Upper lobe of left lung (tissue), 6 donors: ENCODE measurements around the gene TP53AIP1. TPM values are rescaled to one million over a fixed set of nuclear protein-coding genes. Genes with fewer than 3 reads are reported as not detected.

Experiments used
- ATAC-seq, 2 donors: fragments of 200-7000 bp; cut with Tn5 transposase; one replicate each; pipeline ENCODE4 v1.9.1; 2022; ENCODE audit warnings: mild to moderate bottlenecking in 2 of 2, moderate library complexity in 2 of 2; ENCODE audit not compliant: low FRiP score in 2 of 2
- DNase-seq, 2 donors: peaks; one replicate each; pipeline ENCODE4 v3.0.0-alpha.2; 2019 to 2020
- H3K27ac ChIP-seq, 4 donors: fragments of 200-600 bp; sonication (generic); one replicate each; pipeline ENCODE4 v1.5.1; 2016 to 2019
- H3K27me3 ChIP-seq, 4 donors: fragments of 200-600 bp; sonication (generic); one replicate each; pipeline ENCODE4 v1.5.1; 2017 to 2019
- H3K36me3 ChIP-seq, 4 donors: fragments of 200-600 bp; sonication (generic); one replicate each; pipeline ENCODE4 v1.5.1; 2016 to 2019
- H3K4me1 ChIP-seq, 4 donors: fragments of 200-600 bp; sonication (generic); one replicate each; pipeline ENCODE4 v1.5.1; 2018 to 2019
- H3K4me3 ChIP-seq, 4 donors: fragments of 200-600 bp; sonication (generic); one replicate each; pipeline ENCODE4 v1.5.1; 2017 to 2019; ENCODE audit warnings: mild to moderate bottlenecking in 2 of 4, moderate library complexity in 1 of 4
- H3K9me3 ChIP-seq, 4 donors: fragments of 200-600 bp; sonication (generic); one replicate each; pipeline ENCODE4 v1.5.1; 2018 to 2019
- CTCF ChIP-seq, 6 experiments: fragments of 450-650 bp in 4 of 6; fragments of 200-600 bp in 2 of 6; sonication (generic) in 2 of 6; IDR thresholded peaks; one replicate each; pipeline ENCODE4 v1.5.1; 2016 to 2019; ENCODE audit warnings: antibody characterized with exemption in 6 of 6
- EP300 ChIP-seq, 4 donors: sonication (generic); formaldehyde crosslinking; IDR thresholded peaks; one replicate each; pipeline ENCODE4 v1.5.1; 2017; ENCODE audit warnings: antibody characterized with exemption in 4 of 4, control low read depth in 2 of 4
- POLR2A ChIP-seq, 4 donors: fragments of 450-650 bp; IDR thresholded peaks; one replicate each; pipeline ENCODE4 v1.5.1; 2016 to 2017; ENCODE audit warnings: antibody characterized with exemption in 4 of 4, mild to moderate bottlenecking in 2 of 4
- POLR2AphosphoS5 ChIP-seq, 2 donors: sonication (generic); formaldehyde crosslinking; IDR thresholded peaks; one replicate each; pipeline ENCODE4 v1.5.1; 2017; ENCODE audit warnings: antibody characterized with exemption in 2 of 2
- WGBS, 2 donors: methylation state at CpG; one replicate each; pipeline ENCODE4 v1.1.5; 2017 to 2018; 5-methylcytosine and 5-hydroxymethylcytosine counted together
- total RNA-seq, 6 donors: library from RNA; depleted of rRNA in 4 of 6; stranded (reverse); fragments of >200 nt in 4 of 6; gene quantifications; one replicate each; pipeline versions ENCODE4 v1.1.0 to v1.2.1, GENCODE V29; 2016 to 2021
- donor health status: DM: no; HTN: no; CAD: no; lungs with moderate emphysema.
- donor health status: DM: no; HTN: yes; CAD: no; lungs with severe emphysema.

TP53AIP1 gene
- total RNA-seq, 6 donors from 2014 or later: 0.89 TPM; not detected in 5

GRCh38 chr11:128897826-128898225 lies 44.8 kb downstream of the TP53AIP1 start:
- Histone ChIP-seq H3K9me3 (no peaks in the 10 kb centered on the region), H3K27ac (no peak overlapping the region), H3K27me3 (no peaks in the 10 kb centered on the region), H3K4me3 (no peak overlapping the region), H3K36me3 (no peaks in the 10 kb centered on the region), H3K4me1 (peaks cover 3 to 33% (median 17%) of the 10 kb centered on the region in 4 donors)
- no peak for DNase-seq
- no peak for ATAC-seq
- 84 to 88% methylated on average over 1 of the region's 1 CpG for WGBS, 2 donors
- TF ChIP-seq EP300 (IDR thresholded peaks at IDR 0.05): no peak
- no peak for TF ChIP-seq CTCF (IDR thresholded peaks at IDR 0.05)
- no peak for TF ChIP-seq POLR2A (IDR thresholded peaks at IDR 0.05)
- TF ChIP-seq POLR2AphosphoS5 (IDR thresholded peaks at IDR 0.05): no peak

GRCh38 chr11:128896356-128896755 lies 46.3 kb downstream of the TP53AIP1 start:
- Histone ChIP-seq H3K27ac (no peak overlapping the region), H3K9me3 (no peaks in the 10 kb centered on the region), H3K4me3 (no peak overlapping the region), H3K4me1 (peaks cover 9 to 47% (median 30%) of the 10 kb centered on the region in 4 donors), H3K36me3 (no peaks in the 10 kb centered on the region), H3K27me3 (no peaks in the 10 kb centered on the region)
- no peak for DNase-seq
- peak in 1 of 2 donors; percentile 55 for ATAC-seq
- WGBS, 2 donors: 38 to 50% methylated on average over 2 of the region's 2 CpGs
- TF ChIP-seq CTCF (IDR thresholded peaks at IDR 0.05) (no peak), EP300 (IDR thresholded peaks at IDR 0.05) (no peak)

GRCh38 chr11:128895526-128895925 lies 47.1 kb downstream of the TP53AIP1 start:
- Histone ChIP-seq H3K27me3 (peaks cover 0 to 6% (median 2%) of the 10 kb centered on the region in 4 donors), H3K4me1 (peaks cover 13 to 52% (median 37%) of the 10 kb centered on the region in 4 donors), H3K36me3 (no peaks in the 10 kb centered on the region), H3K9me3 (no peaks in the 10 kb centered on the region), H3K27ac (peak overlapping the region in 3 of 4 donors; percentile 46 to 66 (median 55)), H3K4me3 (no peak overlapping the region)
- 74 to 86% methylated on average over 9 of the region's 9 CpGs for WGBS, 2 donors
- ATAC-seq (no peak), DNase-seq (peak in 1 of 2 donors; percentile 71)
- TF ChIP-seq POLR2A (IDR thresholded peaks at IDR 0.05) (no peak), CTCF (IDR thresholded peaks at IDR 0.05) (no peak), EP300 (IDR thresholded peaks at IDR 0.05) (no peak), POLR2AphosphoS5 (IDR thresholded peaks at IDR 0.05) (no peak)

GRCh38 chr11:128894685-128895084 lies 48.0 kb downstream of the TP53AIP1 start:
- Histone ChIP-seq H3K27me3 (peaks cover 0 to 11% (median 3%) of the 10 kb centered on the region in 4 donors), H3K4me1 (peaks cover 15 to 54% (median 43%) of the 10 kb centered on the region in 4 donors), H3K27ac (peak overlapping the region in 3 of 4 donors; percentile 46 to 66 (median 55)), H3K36me3 (no peaks in the 10 kb centered on the region), H3K4me3 (no peak overlapping the region), H3K9me3 (no peaks in the 10 kb centered on the region)
- peak in 1 of 2 donors; percentile 79 for DNase-seq
- peak; percentile 17 to 65 for ATAC-seq
- no peak for TF ChIP-seq CTCF (IDR thresholded peaks at IDR 0.05)
- 57 to 59% methylated on average over 6 of the region's 6 CpGs for WGBS, 2 donors

GRCh38 chr11:128894286-128894681 lies 48.4 kb downstream of the TP53AIP1 start:
- H3K4me1 ChIP-seq: peaks cover 15 to 54% (median 43%) of the 10 kb centered on the region in 4 donors
- peaks cover 0 to 11% (median 3%) of the 10 kb centered on the region in 4 donors for H3K27me3 ChIP-seq
- no peak for ATAC-seq
- WGBS, 2 donors: 62 to 67% methylated on average over 3 of the region's 3 CpGs
- no peak for DNase-seq
- peak overlapping the region in 3 of 4 donors; percentile 55 to 66 (median 58) for H3K27ac ChIP-seq
- TF ChIP-seq EP300 (IDR thresholded peaks at IDR 0.05) (no peak), POLR2A (IDR thresholded peaks at IDR 0.05) (no peak), CTCF (IDR thresholded peaks at IDR 0.05) (no peak), POLR2AphosphoS5 (IDR thresholded peaks at IDR 0.05) (no peak)
- H3K36me3 ChIP-seq: no peaks in the 10 kb centered on the region
- H3K9me3 ChIP-seq: no peaks in the 10 kb centered on the region
- H3K4me3 ChIP-seq: no peak overlapping the region
